Neural crest cell (in vitro differentiated cells): Measurements from ENCODE around the gene C19orf12. TPM values are rescaled to one million over a fixed set of nuclear protein-coding genes. Genes with fewer than 3 reads are reported as not detected.

Experiments used
- DNase-seq: peaks from one replicate; pipeline ENCODE4 v3.0.0; 2021; ENCODE audit warnings: low read depth, mixed read lengths, low spot score
- H3K27ac Mint-ChIP-seq: one replicate; pipeline ENCODE4 v1.8.0; 2021; ENCODE audit warnings: mild to moderate bottlenecking, mixed read lengths; ENCODE audit not compliant: unreplicated experiment
- H3K27me3 Mint-ChIP-seq: 2 replicates; pipeline ENCODE4 v1.8.0; 2021; ENCODE audit warnings: low read depth, mild to moderate bottlenecking, mixed read lengths
- H3K36me3 Mint-ChIP-seq: 2 replicates; pipeline ENCODE4 v1.8.0; 2021; ENCODE audit warnings: low read depth, mild to moderate bottlenecking, mixed read lengths
- H3K4me1 Mint-ChIP-seq: 2 replicates; pipeline ENCODE4 v1.8.0; 2021; ENCODE audit warnings: mixed read lengths
- H3K4me3 Mint-ChIP-seq: one replicate; pipeline ENCODE4 v1.8.0; 2021; ENCODE audit warnings: mild to moderate bottlenecking, mixed read lengths
- H3K9me3 Mint-ChIP-seq: 2 replicates; pipeline ENCODE4 v1.8.0; 2021; ENCODE audit warnings: mixed read lengths
- total RNA-seq: library from RNA; stranded (reverse); gene quantifications from 2 replicates; pipeline ENCODE4 v1.2.1, GENCODE V29; 2021
- TF ChIP-seq, protein P1 (sequence below): fragments of 200-600 bp; sonication (generic); conservative IDR thresholded peaks from 2 replicates; pipeline ENCODE4 v1.5.0; 2021; ENCODE audit warnings: antibody characterized with exemption, mild to moderate bottlenecking

The C19orf12 gene
- total RNA-seq, 1 donor from 2014 or later: 38.1 TPM

DNA sequence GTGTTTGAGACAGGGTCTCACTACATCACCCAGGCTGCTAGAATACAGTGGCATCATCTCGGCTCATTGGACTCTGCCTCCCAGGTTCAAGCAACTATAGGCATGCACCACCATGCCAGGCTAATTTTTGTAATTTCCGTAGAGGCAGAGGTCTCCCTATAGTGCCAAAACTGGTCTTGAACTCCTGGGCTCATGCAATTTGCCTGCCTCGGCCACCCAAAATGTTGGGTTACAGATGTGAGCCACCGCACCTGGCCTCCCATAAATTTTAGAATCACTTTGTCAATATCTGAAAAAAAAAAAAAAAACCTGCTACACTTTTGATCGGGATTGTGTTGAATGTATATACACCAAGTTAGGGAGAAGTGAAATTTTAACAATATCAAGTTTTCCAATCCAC lies 61.7 kb downstream of the C19orf12 start:
- H3K4me3 Mint-ChIP-seq: no peak overlapping the region
- TF ChIP-seq, protein P1, sequence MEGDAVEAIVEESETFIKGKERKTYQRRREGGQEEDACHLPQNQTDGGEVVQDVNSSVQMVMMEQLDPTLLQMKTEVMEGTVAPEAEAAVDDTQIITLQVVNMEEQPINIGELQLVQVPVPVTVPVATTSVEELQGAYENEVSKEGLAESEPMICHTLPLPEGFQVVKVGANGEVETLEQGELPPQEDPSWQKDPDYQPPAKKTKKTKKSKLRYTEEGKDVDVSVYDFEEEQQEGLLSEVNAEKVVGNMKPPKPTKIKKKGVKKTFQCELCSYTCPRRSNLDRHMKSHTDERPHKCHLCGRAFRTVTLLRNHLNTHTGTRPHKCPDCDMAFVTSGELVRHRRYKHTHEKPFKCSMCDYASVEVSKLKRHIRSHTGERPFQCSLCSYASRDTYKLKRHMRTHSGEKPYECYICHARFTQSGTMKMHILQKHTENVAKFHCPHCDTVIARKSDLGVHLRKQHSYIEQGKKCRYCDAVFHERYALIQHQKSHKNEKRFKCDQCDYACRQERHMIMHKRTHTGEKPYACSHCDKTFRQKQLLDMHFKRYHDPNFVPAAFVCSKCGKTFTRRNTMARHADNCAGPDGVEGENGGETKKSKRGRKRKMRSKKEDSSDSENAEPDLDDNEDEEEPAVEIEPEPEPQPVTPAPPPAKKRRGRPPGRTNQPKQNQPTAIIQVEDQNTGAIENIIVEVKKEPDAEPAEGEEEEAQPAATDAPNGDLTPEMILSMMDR: no peak
- H3K27ac Mint-ChIP-seq: no peak overlapping the region
- no peak for DNase-seq
- H3K4me1 Mint-ChIP-seq: no peaks in the 10 kb centered on the region
- H3K27me3 Mint-ChIP-seq: peaks cover 31% of the 10 kb centered on the region
- no peaks in the 10 kb centered on the region for H3K36me3 Mint-ChIP-seq
- H3K9me3 Mint-ChIP-seq: no peaks in the 10 kb centered on the region

DNA sequence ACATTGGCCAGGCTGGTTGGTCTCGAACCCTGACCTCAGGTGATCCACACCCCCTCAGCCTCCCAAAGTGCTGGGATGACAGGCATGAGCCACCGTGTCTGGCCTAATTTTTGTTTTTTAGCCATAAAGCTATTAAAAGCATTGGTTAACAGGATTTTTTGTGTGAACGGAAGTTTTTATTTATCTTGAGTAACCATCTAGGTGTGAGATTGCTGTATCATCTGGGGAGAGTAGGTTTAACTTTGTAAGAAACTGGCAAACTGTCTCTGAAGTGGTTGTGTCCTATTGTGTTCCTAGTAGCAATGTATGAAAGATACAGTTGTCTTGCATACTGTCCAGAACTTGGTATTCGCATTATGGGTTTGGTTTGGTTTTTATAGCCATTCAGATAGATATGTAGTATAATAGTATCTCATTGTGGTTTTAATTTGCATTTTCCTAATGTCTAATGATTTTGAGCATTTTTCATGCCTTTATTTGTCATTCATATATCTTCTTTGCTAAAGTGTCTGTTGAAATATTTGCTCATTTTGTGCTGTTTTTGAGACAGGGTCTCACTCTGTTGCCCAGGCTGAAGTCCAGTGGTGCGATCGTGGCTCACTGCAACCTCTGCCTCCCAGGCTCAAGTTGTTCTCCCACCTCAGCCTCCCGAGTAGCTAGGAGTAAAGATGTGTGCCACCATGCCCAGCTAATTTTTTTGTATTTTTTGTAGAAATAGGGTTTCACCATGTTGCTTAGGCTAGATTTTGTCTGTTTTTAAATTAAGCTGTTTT lies 63.3 kb downstream of the C19orf12 start:
- Mint-ChIP-seq H3K4me1 (no peaks in the 10 kb centered on the region), H3K27me3 (peaks cover 30% of the 10 kb centered on the region), H3K36me3 (no peaks in the 10 kb centered on the region), H3K4me3 (no peak overlapping the region), H3K27ac (no peak overlapping the region), H3K9me3 (no peaks in the 10 kb centered on the region)
- DNase-seq: no peak
- TF ChIP-seq, protein P1: no peak

DNA sequence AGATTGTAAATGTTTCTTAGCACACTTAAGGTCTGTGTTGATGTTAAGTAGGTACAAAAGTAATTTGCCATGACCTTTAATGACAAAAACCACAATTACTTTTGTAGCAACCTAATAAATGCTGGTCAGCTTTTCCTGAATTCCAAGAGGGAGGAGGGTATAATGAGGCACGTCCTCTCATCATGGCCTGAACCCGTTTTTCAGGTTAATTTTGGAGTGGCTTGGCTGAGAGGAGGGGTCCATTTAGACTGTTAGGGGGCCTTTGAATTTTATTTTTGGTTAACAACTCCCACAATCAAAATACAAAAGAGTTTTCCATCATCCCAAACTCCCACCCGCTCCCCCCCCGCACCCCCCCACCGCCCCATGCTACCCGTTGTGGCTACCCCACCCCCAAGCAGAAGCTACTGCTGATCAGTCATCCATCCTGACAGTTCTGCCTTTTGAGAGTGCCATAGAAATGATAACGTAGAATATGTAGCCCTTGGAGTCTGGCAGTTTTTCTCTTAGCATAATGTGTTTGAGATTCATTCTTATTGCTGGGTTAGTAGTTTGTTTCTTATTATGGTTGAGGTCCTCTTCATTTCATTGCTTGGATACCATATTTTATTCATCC lies 64.2 kb downstream of the C19orf12 start:
- Mint-ChIP-seq H3K27ac (no peak overlapping the region), H3K4me1 (no peaks in the 10 kb centered on the region), H3K36me3 (no peaks in the 10 kb centered on the region), H3K9me3 (no peaks in the 10 kb centered on the region), H3K27me3 (peaks cover 35% of the 10 kb centered on the region), H3K4me3 (no peak overlapping the region)
- TF ChIP-seq, protein P1: no peak
- no peak for DNase-seq

Other genes with a start within 250 kb of the C19orf12 start
- 0.21 TPM in 1 of 2 replicates, not detected in the other for gene VSTM2B, start 189.3 kb downstream of the C19orf12 start, total RNA-seq
- 63.9 and 66.8 TPM in 2 replicates for gene POP4, start 109.0 kb downstream of the C19orf12 start, total RNA-seq
- 1.2 TPM in 2 replicates for gene PLEKHF1, start 49.8 kb downstream of the C19orf12 start, total RNA-seq
- 26.1 and 29.7 TPM in 2 replicates for gene CCNE1, start 96.7 kb upstream of the C19orf12 start, total RNA-seq
- gene URI1, start 227.0 kb upstream of the C19orf12 start, total RNA-seq: 58.6 and 59.9 TPM in 2 replicates